C4-2B (cell line): ENCODE measurements around the gene NAALADL1.
"Not testable (repeated sequence)": the region's sequence is repeated elsewhere in the genome, so short reads cannot be mapped to it uniquely, and the experiment has no call there.

Experiments used
- H3K27ac ChIP-seq: fragments of 450-650 bp; 2 replicates; pipeline ENCODE4 v1.5.1; 2017
- CTCF ChIP-seq: fragments of 450-650 bp; conservative IDR thresholded peaks from 2 replicates; pipeline ENCODE4 v1.5.1; 2017; ENCODE audit warnings: mild to moderate bottlenecking
- ZFX ChIP-seq: fragments of 450-650 bp; IDR thresholded peaks from 2 replicates; pipeline ENCODE4 v1.6.1; 2017

Gene NAALADL1

GRCh38 chr11:65034423-65034822 lies 23.9 kb downstream of the NAALADL1 start:
- TF ChIP-seq CTCF (no peak), ZFX (no peak)
- H3K27ac ChIP-seq, result no peak overlapping the region

GRCh38 chr11:65032216-65032615 lies 26.1 kb downstream of the NAALADL1 start:
- no peak overlapping the region for H3K27ac ChIP-seq
- TF ChIP-seq ZFX (no peak), CTCF (no peak)

GRCh38 chr11:65027213-65028067 lies 30.9 kb downstream of the NAALADL1 start, which contains the start of gene SNX15:
TSS of gene SNX15 (plus strand) at chr11:65027439. CDS start at chr11:65027538, 99 bp downstream.
- H3K27ac ChIP-seq, result peak within 1 kb of the TSS; percentile 67
- TF ChIP-seq CTCF (no peak; the same call in 1 of the 2 replicates), ZFX (peak; percentile 16; the same call in 1 of the 2 replicates)

- peak overlapping the region; percentile 67 for H3K27ac ChIP-seq
These were observed 31.5 kb downstream of the NAALADL1 start for GRCh38 chr11:65026810-65027209.

GRCh38 chr11:65023502-65023901 lies 34.9 kb downstream of the NAALADL1 start:
- not testable (repeated sequence) for H3K27ac ChIP-seq

More at GRCh38 chr11:65026810-65027209, 31.5 kb downstream of the NAALADL1 start:
- no peak for TF ChIP-seq ZFX
- no peak for TF ChIP-seq CTCF

- H3K27ac ChIP-seq, result no peak overlapping the region
These were observed 36.8 kb downstream of the NAALADL1 start for GRCh38 chr11:65021509-65021908.

GRCh38 chr11:65021003-65021402 lies 37.4 kb downstream of the NAALADL1 start:
- no peak overlapping the region for H3K27ac ChIP-seq
- TF ChIP-seq ZFX (no peak), CTCF (no peak)

More at GRCh38 chr11:65021509-65021908, 36.8 kb downstream of the NAALADL1 start:
- TF ChIP-seq ZFX, result no peak
- no peak for TF ChIP-seq CTCF
